ENCODE results near the gene GPR61. TPM values are rescaled to one million over a fixed set of nuclear protein-coding genes. Genes with fewer than 3 reads are reported as not detected.

Gene GPR61
- total RNA-seq, 4 donors from 2014 or later: 0.19 to 1.4 TPM; not detected in 2

DNA sequence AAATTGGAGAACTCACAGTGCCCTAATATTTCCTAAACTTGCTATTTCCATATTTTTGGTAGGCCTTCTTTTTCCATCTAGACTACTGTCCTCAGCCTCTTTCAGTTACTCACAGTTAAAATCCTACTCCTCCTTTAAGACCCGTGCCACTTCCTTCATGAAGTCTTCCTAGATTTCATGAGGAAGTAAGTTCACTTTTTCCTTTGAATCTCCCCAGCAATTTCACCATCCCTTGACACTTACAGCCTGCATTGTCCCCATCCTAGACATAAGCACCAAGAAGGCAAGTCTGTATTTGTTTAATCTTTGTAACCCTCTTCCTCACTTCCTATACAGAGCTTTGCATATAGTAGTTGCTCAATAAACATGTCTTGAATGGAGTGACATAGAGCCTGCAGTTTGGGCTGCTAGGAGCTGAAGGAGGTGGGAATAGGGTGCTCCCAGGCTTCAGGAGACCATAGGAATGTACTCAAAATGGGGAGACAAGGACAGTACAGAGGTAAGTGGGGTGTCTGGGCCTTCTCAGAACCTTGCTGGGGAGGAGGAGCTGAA, 5.3 kb upstream of the GPR61 start:
- DNase-seq (ENCODE audit: low spot score in 2 of 2): no peak
- 93% methylated on average over 1 of the region's 1 CpG for WGBS
- Histone ChIP-seq H3K27ac (no peak overlapping the region), H3K4me1 (peaks cover 16% of the 10 kb centered on the region), H3K9me3 (no peaks in the 10 kb centered on the region), H3K27me3 (no peaks in the 10 kb centered on the region), H3K4me3 (no peak overlapping the region), H3K36me3 (no peaks in the 10 kb centered on the region)
- TF ChIP-seq, protein P1, sequence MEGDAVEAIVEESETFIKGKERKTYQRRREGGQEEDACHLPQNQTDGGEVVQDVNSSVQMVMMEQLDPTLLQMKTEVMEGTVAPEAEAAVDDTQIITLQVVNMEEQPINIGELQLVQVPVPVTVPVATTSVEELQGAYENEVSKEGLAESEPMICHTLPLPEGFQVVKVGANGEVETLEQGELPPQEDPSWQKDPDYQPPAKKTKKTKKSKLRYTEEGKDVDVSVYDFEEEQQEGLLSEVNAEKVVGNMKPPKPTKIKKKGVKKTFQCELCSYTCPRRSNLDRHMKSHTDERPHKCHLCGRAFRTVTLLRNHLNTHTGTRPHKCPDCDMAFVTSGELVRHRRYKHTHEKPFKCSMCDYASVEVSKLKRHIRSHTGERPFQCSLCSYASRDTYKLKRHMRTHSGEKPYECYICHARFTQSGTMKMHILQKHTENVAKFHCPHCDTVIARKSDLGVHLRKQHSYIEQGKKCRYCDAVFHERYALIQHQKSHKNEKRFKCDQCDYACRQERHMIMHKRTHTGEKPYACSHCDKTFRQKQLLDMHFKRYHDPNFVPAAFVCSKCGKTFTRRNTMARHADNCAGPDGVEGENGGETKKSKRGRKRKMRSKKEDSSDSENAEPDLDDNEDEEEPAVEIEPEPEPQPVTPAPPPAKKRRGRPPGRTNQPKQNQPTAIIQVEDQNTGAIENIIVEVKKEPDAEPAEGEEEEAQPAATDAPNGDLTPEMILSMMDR (IDR thresholded peaks at IDR 0.05): no peak
- no peak for TF ChIP-seq POLR2AphosphoS5 (IDR thresholded peaks at IDR 0.05)
- TF ChIP-seq POLR2A (IDR thresholded peaks at IDR 0.05): no peak
- no peak for TF ChIP-seq EP300 (IDR thresholded peaks at IDR 0.05)

DNA sequence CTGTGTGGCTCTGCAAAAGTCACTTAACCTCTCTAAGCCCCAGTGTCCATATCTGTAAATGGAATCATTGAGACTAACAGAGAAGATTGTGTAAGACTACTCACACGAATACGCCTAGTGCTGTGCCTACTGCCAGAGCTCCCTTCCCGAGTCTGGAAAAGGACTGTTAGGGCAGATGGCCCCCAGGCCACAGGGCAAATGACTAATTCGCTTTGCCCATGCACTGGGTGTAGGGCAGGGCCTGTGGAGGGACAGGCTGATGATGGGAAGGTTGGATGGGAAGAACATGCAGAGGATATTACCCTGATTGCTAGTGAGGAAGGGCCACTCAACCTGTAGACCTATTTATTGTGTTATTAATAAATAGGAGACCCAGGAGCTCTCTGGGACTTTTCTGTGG, 4.2 kb upstream of the GPR61 start:
- Histone ChIP-seq H3K27me3 (no peaks in the 10 kb centered on the region), H3K36me3 (no peaks in the 10 kb centered on the region), H3K9me3 (no peaks in the 10 kb centered on the region), H3K4me1 (peaks cover 16% of the 10 kb centered on the region), H3K27ac (no peak overlapping the region), H3K4me3 (no peak overlapping the region)
- DNase-seq (ENCODE audit: low spot score in 2 of 2): no peak
- no peak for TF ChIP-seq POLR2A (IDR thresholded peaks at IDR 0.05)
- TF ChIP-seq EP300 (IDR thresholded peaks at IDR 0.05): no peak
- TF ChIP-seq POLR2AphosphoS5 (IDR thresholded peaks at IDR 0.05): no peak
- TF ChIP-seq, protein P1 (IDR thresholded peaks at IDR 0.05): no peak
- 58% methylated on average over 4 of the region's 4 CpGs for WGBS

DNA sequence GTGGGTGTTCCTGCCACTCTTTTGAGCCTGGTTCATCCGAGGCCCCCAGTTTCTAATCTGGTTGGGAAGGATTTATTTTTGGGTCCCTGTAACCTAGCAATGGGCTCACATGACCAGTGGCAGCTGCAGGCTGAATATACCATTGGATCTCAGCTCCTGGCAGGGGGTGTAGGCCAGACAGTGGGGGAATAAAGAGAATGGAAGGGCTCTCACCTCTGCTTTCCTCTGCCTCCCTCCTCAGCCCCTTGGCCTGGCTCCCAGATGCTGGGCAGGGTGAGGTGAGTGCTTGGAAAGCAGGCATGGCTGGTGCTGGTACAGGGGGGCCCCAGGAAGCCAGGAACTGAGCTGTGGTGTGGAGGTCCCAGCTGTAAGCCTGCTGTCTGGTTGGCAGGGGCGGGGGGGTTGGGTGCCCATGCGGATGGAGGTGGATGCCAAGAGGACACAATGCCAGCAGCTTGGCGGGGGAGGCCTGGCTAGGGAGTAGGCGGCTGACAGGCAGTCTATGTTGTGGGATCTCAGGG, 3.6 kb upstream of the GPR61 start:
- 72% methylated on average over 4 of the region's 5 CpGs for WGBS
- no peak for TF ChIP-seq POLR2AphosphoS5 (IDR thresholded peaks at IDR 0.05)
- TF ChIP-seq EP300 (IDR thresholded peaks at IDR 0.05): no peak
- no peak for TF ChIP-seq POLR2A (IDR thresholded peaks at IDR 0.05)
- TF ChIP-seq, protein P1 (IDR thresholded peaks at IDR 0.05): no peak
- H3K9me3 ChIP-seq: no peaks in the 10 kb centered on the region
- H3K4me3 ChIP-seq: no peak overlapping the region
- no peak overlapping the region for H3K27ac ChIP-seq
- no peaks in the 10 kb centered on the region for H3K27me3 ChIP-seq
- H3K36me3 ChIP-seq: no peaks in the 10 kb centered on the region
- H3K4me1 ChIP-seq: peaks cover 16% of the 10 kb centered on the region
- no peak for DNase-seq (ENCODE audit: low spot score in 2 of 2)

DNA sequence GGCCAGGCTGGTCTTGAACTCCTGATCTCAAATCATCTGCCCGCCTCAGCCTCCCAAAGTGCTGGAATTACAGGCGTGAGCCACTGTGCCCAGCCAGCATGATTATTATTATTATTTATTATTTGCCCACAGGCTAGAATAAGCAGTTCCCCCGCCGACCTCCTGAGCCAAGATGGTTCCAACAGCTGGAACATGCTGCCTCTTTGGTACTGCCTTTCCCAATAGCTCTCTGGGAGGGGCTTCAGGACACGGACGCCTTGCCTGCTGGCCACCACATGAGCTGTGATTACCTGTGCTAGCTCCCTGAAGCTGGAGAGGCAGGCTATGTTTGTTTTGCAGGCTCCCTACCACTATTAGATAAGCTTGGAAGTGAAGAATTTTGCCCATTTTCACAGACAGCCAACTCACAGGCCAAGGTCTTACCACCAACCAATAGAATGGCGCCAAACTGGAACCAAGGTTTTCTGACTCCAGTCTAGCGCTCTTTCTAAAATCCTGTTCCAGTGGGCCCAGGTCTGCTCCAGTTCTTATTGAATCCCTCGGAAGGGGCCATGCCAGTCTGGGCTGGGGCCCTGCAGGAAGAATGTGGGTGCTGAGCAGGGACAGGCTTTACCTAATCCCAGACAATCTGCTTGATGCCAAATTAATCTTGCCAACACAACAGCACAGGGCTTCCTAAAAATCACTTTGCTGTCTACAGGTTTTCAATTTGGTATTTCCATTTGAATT, 2.1 kb upstream of the GPR61 start:
- TF ChIP-seq POLR2AphosphoS5 (IDR thresholded peaks at IDR 0.05) (no peak), POLR2A (IDR thresholded peaks at IDR 0.05) (no peak), EP300 (IDR thresholded peaks at IDR 0.05) (no peak)
- TF ChIP-seq, protein P1 (IDR thresholded peaks at IDR 0.05): no peak
- 82% methylated on average over 9 of the region's 9 CpGs for WGBS
- H3K4me1 ChIP-seq: peaks cover 7% of the 10 kb centered on the region
- H3K36me3 ChIP-seq: no peaks in the 10 kb centered on the region
- no peak for DNase-seq (ENCODE audit: low spot score in 2 of 2)
- no peak overlapping the region for H3K27ac ChIP-seq
- H3K4me3 ChIP-seq: no peak overlapping the region
- no peaks in the 10 kb centered on the region for H3K9me3 ChIP-seq
- H3K27me3 ChIP-seq: no peaks in the 10 kb centered on the region

DNA sequence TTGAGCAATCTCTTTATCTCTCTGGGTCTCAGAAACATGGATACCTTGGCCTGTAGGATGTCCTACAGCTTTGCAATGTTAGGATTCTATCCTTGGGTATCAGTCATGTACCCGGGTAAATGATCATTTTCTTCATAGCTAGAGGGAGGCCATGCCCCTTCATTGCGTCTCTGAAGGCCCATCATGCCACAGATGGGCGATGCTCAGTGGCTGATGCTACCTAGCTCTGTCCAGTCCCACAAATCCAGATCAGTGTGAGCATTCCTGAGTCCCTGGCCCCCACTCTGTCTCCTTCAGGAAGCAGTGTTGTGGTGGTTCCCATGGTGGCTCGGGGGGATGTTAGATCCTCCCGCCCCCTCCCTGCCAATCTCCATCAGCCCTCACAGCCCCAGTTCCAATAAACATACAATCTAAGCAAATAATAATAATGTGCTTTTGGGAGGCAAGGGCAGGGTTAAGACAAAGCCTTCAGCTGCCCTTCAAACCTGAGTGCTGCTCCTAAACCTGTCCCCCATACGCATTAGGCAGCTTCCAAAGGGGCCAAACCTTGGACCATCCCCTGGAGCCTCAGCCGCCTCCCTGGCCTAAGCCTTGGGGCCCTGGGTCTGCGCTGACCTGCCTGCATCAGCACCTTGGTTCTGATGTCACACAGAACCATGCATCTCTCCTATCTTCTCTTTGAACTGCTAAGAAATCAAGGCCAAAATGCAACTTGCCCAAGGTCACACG, 681 bp upstream of the GPR61 start:
- DNase-seq (ENCODE audit: low spot score in 2 of 2): no peak
- 87% methylated on average over 8 of the region's 9 CpGs for WGBS
- no peaks in the 10 kb centered on the region for H3K9me3 ChIP-seq
- H3K27me3 ChIP-seq: no peaks in the 10 kb centered on the region
- TF ChIP-seq POLR2A (IDR thresholded peaks at IDR 0.05) (no peak), POLR2AphosphoS5 (IDR thresholded peaks at IDR 0.05) (no peak), EP300 (IDR thresholded peaks at IDR 0.05) (no peak)
- TF ChIP-seq, protein P1 (IDR thresholded peaks at IDR 0.05): no peak
- no peak overlapping the region for H3K27ac ChIP-seq
- H3K36me3 ChIP-seq: no peaks in the 10 kb centered on the region
- no peak overlapping the region for H3K4me3 ChIP-seq
- H3K4me1 ChIP-seq: peaks cover 4% of the 10 kb centered on the region
